ENCODE data around the gene CAST.

- TF ChIP-seq POLR2A (IDR thresholded peaks at IDR 0.05): no peak
- TF ChIP-seq CTCF (IDR thresholded peaks at IDR 0.05): no peak
These were observed 17.1 kb upstream of the CAST start for GRCh38 chr5:96645091-96645490.
